ENCODE data around the gene KIF26A. TPM values are rescaled to one million over a fixed set of nuclear protein-coding genes. Genes with fewer than 3 reads are reported as not detected.

KIF26A gene
- total and polyA plus RNA-seq, 2 of the 13 experiments (the other 11 are each of a cell fraction or from before 2014, with no cell fraction given), result not detected

GRCh38 chr14:104187121-104187889 lies 48.9 kb downstream of the KIF26A start:
- intact Hi-C loops (cut with micrococcal nuclease; ENCODE audit: unreplicated experiment) (no loop called here), in situ Hi-C loops (cut with HindIII; ENCODE audit: extremely low pct_ligation_motif_present, low pct_unique_long_range_greater_than_20kb) (no loop called here)
- ChIA-PET POLR2A (no interaction called here), CTCF (ENCODE audit: low intra/inter-chr PET ratio, low total read pairs) (no interaction called here)
- Histone ChIP-seq H3K27ac (ENCODE audit: extremely low read length, insufficient read depth, low read length) (no peak overlapping the region), H4K20me1 (ENCODE audit: insufficient read depth, low read length) (no peaks in the 10 kb centered on the region), H3K36me3 (replicated peaks in 1 of 2; ENCODE audit: control insufficient read depth in 1 of 2, insufficient read depth in 2 of 2, low read length in 2 of 2) (no peaks in the 10 kb centered on the region), H2AFZ (ENCODE audit: low read length) (no peak overlapping the region), H3K79me2 (ENCODE audit: insufficient read depth, low read length) (no peaks in the 10 kb centered on the region), H3K4me2 (ENCODE audit: low read depth, low read length) (no peak overlapping the region), H3K4me3 (replicated peaks in 1 of 3; ENCODE audit: insufficient read depth in 1 of 3, low read depth in 2 of 3, low read length in 3 of 3) (no peak overlapping the region), H3K4me1 (ENCODE audit: insufficient read depth, low read length) (no peaks in the 10 kb centered on the region), H3K27me3 (ENCODE audit: control insufficient read depth in 1 of 2, insufficient read depth in 2 of 2, low read length in 2 of 2) (peaks cover 0 to 10% of the 10 kb centered on the region in 2 experiments; a peak in 4 of 5 replicates), H3K9me3 (ENCODE audit: low read length) (no peaks in the 10 kb centered on the region), H3K9ac (ENCODE audit: insufficient read depth, low read depth, low read length) (no peak overlapping the region)
- FAIRE-seq, result no peak
- no peak for DNase-seq (ENCODE audit: low spot score)
- TF ChIP-seq ZSCAN9 (CRISPR knock-in tag; IDR thresholded peaks at IDR 0.05; ENCODE audit: borderline replicate concordance), result no peak
- TF ChIP-seq KLF15 (CRISPR knock-in tag; IDR thresholded peaks at IDR 0.05; ENCODE audit: borderline replicate concordance), result no peak
- no peak for TF ChIP-seq ZNF782 (CRISPR knock-in tag; IDR thresholded peaks at IDR 0.05; ENCODE audit: borderline replicate concordance)
- no peak for TF ChIP-seq FOXJ3 (CRISPR knock-in tag; IDR thresholded peaks at IDR 0.05; ENCODE audit: borderline replicate concordance)
- TF ChIP-seq ZNF790 (CRISPR knock-in tag; IDR thresholded peaks at IDR 0.05; ENCODE audit: borderline replicate concordance), result no peak
- TF ChIP-seq ZNF460 (CRISPR knock-in tag; IDR thresholded peaks at IDR 0.05; ENCODE audit: borderline replicate concordance), result no peak
- no peak for TF ChIP-seq ZNF224 (CRISPR knock-in tag; IDR thresholded peaks at IDR 0.05)
- no peak for TF ChIP-seq ZNF205 (CRISPR knock-in tag; IDR thresholded peaks at IDR 0.05)
- TF ChIP-seq ZBTB44 (CRISPR knock-in tag; IDR thresholded peaks at IDR 0.05), result no peak
- TF ChIP-seq GFI1 (CRISPR knock-in tag; IDR thresholded peaks at IDR 0.05; ENCODE audit: borderline replicate concordance), result no peak
- TF ChIP-seq ZNF496 (CRISPR knock-in tag; IDR thresholded peaks at IDR 0.05; ENCODE audit: insufficient replicate concordance), result no peak
- no peak for TF ChIP-seq ZNF562 (CRISPR knock-in tag; IDR thresholded peaks at IDR 0.05; ENCODE audit: borderline replicate concordance)
- no peak for TF ChIP-seq ZNF616 (CRISPR knock-in tag; IDR thresholded peaks at IDR 0.05; ENCODE audit: low read depth)
- TF ChIP-seq ZNF33A (CRISPR knock-in tag; IDR thresholded peaks at IDR 0.05; ENCODE audit: borderline replicate concordance), result no peak
- no peak for TF ChIP-seq ZBTB39 (CRISPR knock-in tag; IDR thresholded peaks at IDR 0.05)
- ATAC-seq, result no peak
- no TSS peak for BruUV-seq (replicated peaks)
- 7% methylated on average over 3 of the region's 27 CpGs for WGBS (ENCODE audit: low lambda C conversion rate)

Data from HepG2 (cell line).